PC-9 (cell line): ENCODE results near the gene IL17C.

ENCODE experiments used
- CTCF ChIP-seq: fragments of 200-600 bp; sonication (generic); conservative IDR thresholded peaks from 2 replicates; pipeline ENCODE4 v1.6.1; 2017; ENCODE audit warnings: mixed run types, antibody characterized with exemption, mild to moderate bottlenecking, moderate library complexity
- EZH2 ChIP-seq: fragments of 200-600 bp; sonication (generic); IDR thresholded peaks from 2 replicates; pipeline ENCODE4 v1.8.0; 2017; ENCODE audit warnings: antibody characterized with exemption, low read depth

- TF ChIP-seq EZH2 (no peak), CTCF (no peak)
These were observed 26.8 kb downstream of the IL17C start for GRCh38 chr16:88665148-88665547.
